Measurements from ENCODE around the gene RHOJ. TPM values are rescaled to one million over a fixed set of nuclear protein-coding genes. Genes with fewer than 3 reads are reported as not detected.
"Not testable (repeated sequence)": the region's sequence is repeated elsewhere in the genome, so short reads cannot be mapped to it uniquely, and the experiment has no call there.

Gene RHOJ
- total RNA-seq, 1 donor from 2014 or later: 13.5 TPM

DNA sequence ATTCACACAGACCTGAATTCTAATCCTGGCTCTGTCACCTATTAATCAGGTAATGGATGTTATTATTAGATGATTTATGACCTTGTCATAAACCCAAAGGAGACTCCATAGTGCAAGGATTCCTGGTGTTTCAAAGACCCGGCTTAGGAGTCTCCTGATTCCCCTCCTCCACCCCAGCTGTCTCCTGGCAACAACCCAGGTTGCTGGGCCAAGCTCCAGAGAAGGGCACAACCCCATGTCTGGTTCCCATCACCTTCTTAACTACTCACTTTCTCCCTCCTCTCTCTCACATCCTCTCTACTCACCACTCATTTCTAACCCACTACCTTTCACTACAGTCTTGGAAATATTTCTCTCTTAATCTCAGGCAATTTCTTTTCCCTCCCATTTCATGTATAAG, 41.6 kb downstream of the RHOJ start:
- peak; percentile 23 for ATAC-seq (ENCODE audit: poor library complexity)
- intact Hi-C loops (cut with DNase I): no loop called here
- DNase-seq: no peak

DNA sequence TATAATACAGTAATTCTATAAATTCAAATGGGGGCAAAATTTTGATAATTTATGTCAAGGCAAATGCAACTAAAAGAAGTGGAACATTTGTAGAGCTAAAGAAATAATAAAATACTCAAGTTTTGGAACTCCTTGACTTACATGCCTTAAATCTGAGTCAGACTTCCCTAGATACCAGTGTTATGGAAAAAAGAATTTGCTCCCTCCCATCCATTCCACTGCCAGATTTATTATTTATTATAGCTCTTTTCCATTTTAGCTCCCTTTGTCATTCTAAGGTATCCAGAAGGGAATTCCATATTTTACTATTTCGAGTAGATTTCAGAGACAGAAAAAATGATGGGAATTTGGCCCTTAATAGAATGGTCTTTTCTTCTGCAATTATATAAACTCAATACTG, 44.0 kb downstream of the RHOJ start:
- DNase-seq (no peak), ATAC-seq (ENCODE audit: poor library complexity) (peak; percentile 48)
- intact Hi-C loops (cut with DNase I): no loop called here

DNA sequence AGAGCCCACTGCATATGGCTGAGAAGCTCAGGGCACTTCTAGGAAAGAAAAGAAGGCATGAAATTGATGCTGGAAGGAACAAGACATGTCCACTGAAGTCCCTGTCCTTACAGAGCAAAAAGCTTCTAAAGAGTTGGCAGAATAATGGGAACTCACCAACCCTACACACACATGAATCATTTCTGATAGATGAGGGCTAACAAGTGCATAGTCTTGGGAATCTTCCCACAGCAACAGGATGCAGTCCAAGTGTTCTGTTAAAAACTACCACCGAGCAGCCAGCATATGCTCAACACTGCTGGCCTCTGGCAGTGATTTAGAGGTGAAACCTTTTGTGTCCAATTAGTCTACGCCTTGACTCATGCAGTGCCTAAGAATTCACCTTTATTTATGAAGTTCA, 44.8 kb downstream of the RHOJ start:
- DNase-seq (no peak), ATAC-seq (ENCODE audit: poor library complexity) (peak; percentile 76)
- intact Hi-C loops (cut with DNase I): no loop called here

DNA sequence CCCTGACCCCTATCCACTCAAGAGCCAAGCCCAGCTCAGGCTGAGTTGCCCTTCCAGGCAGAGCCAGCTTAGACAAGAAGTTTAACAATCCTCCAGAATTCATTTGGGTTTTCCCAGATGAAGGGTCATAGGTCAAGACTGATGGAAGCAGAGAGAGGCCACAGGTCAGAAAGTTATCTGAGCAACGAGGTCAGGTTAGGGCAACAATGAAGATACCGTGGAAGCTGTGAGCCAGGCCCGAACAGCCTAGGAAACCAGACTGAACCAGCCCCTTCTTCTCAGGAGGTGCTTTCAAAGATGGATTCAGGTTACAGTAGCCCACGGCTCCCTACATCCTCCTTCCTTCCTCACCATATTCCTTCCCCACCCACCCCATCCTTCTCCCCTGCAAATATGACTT, 53.1 kb downstream of the RHOJ start:
- no peak for DNase-seq
- no peak for ATAC-seq (ENCODE audit: poor library complexity)
- intact Hi-C loops (cut with DNase I): no loop called here

DNA sequence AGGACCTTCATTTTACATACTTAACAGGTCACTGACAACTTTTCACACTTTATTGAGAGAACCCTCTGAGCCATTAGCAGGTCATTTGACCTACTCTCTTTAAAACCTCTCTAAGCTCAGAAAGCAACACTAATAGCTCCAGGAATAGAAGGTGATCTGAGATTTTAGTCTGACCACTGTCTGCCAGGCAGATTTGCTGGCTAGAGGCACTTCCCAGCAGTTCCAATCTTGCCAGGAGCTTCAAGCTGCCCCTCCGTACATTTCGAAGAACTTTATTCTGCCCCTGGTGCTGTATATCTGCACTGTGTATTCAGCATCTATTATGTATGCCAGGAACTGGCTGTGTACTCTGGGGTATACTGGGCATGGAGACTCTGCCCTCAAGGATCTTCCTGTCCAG, 58.2 kb downstream of the RHOJ start:
- no peak for ATAC-seq (ENCODE audit: poor library complexity)
- intact Hi-C loops (cut with DNase I): no loop called here

DNA sequence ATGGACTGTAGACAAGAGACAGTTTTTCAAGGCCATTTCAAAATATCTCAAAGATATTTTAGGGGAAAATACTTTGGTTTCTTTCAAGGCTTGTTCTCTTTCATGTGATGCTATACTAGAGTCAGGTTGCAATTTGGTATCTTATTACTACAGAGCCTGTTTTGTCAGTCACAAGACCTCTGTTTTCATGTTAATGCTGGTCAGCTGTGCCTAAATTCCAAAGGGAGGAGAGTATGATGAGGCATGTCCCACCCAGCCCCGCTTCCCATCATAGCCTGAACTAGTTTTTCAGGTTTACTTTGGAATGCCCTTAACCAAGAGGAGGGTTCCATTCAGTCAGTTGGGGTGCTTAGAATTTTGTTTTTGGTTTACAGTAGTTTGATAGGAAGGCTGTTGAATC, 61.9 kb downstream of the RHOJ start:
- intact Hi-C loops (cut with DNase I): no loop called here
- no peak for DNase-seq
- ATAC-seq (ENCODE audit: poor library complexity): no peak

More for the DNA sequence above, 58.2 kb downstream of the RHOJ start:
- DNase-seq: no peak

DNA sequence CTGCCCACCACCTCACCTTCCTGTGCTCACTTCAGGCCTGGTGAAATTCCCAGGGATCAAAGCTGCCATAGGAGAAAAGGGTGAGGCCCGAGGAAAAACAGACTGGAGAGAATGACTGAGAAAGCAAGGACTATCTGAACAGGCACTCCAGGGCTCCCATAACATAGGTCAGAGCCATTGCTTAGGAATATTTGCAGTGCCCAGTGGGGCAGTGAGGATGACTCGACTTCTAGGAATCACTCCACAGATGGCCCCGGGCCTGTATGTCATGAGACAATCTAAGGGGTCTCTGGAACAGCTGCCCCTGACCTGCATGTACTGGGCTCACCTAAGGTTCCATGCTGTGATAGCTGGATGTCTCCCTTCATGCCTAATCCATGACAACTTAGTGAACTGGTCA, 62.9 kb downstream of the RHOJ start:
- no peak for DNase-seq
- intact Hi-C loops (cut with DNase I): no loop called here
- no peak for ATAC-seq (ENCODE audit: poor library complexity)

DNA sequence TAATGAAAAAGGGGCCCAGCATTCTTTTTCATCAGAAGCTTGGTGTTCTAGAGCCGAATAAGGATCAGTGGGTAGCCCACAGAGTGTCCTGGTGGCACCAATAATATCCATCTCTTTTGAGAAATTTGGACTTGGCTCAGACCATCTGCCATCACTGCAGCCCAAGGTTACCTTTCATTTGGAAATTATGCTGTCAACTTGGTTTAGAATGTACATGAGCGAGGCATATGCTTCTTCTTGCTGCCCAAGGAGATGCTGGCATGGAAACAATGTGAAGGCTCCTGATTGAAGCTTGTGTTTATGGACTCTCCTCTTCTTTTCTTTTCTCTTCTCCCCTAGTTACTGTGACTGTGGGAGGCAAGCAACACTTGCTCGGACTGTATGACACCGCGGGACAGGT, 64.5 kb downstream of the RHOJ start:
- DNase-seq (no peak), ATAC-seq (ENCODE audit: poor library complexity) (no peak)
- intact Hi-C loops (cut with DNase I): no loop called here

DNA sequence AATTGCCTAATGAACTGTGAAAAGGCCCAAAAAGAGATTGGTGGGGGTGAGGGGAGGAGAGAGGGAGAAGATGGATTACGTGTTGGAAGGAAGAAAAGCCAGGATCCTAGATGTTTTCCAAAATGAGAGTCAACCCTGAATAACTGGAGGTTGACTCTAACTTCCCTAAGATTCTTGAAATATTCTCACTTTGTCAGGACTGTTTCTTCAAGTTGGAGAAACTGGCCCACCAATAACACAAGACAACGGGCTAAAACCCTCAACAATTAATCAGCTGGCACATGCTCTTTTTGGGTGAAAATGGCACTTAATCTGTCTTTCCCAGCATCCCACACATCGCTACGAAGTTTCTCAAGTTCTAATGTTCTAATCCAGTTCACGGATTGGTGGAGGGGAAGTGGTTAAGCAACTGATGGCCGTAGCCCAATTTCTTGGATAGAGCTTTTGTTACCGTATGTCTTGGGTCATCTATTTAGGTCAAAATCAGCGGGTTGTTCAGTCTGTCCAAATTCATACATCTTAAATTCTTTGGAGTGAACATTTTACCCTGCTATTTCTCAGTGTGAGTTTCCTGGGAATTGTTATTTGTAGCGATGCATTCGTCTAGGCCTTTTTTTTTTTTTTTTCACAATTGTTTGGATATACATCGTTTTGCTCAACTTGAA, 65.5 kb downstream of the RHOJ start:
- ATAC-seq (ENCODE audit: poor library complexity) (no peak), DNase-seq (no peak)
- intact Hi-C loops (cut with DNase I): loop anchor here (10.0 kb wide), 1 partner anchor 1105 kb away; no protein-coding TSS in a partner anchor

DNA sequence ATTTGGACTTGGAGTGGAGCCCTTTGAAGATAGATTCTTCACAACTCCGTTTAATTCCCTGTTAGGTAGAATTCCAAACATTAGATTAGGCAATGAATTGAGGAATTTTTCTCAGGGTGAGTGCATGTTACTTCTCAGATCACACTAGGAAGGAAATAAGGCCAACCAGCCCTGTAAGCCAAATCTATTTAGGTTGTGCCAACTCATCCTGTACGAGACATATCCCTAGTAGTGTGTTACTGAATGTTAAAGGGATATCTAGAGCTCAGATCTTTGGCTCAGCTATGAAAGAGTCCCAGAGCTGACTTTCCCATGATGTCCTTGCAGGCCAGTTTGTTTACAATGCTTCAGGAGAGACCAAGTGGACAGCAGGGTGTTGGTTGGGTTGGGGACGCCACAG, 68.9 kb downstream of the RHOJ start:
- no peak for DNase-seq
- peak; percentile 7 for ATAC-seq (ENCODE audit: poor library complexity)
- intact Hi-C loops (cut with DNase I): loop anchor here (10.0 kb wide), 1 partner anchor 1108 kb away; no protein-coding TSS in a partner anchor

DNA sequence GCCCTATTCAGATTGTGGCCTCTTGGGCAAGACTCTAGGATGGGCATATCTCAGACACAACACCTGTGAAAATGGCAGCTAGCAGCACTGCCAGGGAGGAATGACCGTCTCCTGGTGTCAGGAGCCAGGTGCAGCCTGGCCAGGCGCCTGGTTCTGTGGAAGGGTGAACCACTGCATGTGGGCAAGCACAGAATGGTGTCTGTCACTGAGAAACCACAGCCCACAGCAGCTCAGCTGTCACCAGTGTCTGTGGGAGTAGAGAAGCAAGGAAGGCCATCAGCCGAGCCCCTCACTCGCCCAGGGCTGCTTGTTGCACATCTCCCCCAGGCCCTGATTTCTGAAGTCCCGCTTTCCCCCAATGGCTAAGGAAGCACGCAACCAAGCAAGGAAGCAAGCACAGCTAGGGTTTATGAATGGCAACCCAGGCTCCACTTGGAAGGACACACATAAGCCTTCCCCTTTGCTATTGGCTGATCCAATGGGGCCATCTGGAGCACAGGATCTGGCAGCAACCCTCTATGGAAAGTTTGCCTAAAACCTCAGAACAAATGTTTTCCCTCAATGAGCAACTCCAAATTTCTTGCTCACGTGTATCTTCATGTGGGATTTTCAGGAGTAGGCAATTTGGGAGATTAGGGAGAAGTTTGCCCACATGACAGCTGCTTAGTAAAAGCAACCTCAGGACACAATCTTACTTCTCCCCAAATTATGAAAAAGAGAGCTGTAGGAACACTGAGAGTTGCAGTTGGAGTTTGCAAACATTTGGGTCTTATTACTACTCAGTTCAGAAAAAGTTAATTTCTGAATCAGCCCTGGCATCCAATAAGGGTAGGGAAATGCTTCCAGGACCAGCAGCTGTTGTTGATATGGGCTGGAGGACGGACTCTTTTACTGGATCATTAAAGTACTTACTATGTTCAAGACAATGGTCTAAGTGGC, 69.7 kb downstream of the RHOJ start:
- intact Hi-C loops (cut with DNase I): loop anchor here (10.0 kb wide), 1 partner anchor 1109 kb away; no protein-coding TSS in a partner anchor
- ATAC-seq (ENCODE audit: poor library complexity) (peak; percentile 87), DNase-seq (peak; percentile 44)

DNA sequence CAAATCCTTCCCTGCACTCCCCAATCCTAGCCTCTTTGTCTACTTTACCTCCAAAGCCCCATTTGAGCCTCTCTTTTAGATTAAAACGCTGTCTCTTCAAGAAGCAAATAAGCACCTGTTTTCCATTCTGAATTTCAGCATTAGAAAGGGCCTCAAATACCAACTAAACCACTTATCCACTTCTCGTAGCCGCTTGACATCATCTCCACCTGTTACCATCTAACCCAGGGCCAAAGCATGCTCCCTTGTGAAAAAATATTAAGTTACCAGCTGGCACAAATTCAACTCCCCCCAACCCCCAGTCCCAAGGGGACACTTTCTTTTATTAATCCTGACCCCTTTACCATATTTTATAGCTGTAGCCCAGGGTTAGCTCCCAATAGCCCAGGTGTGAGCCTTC, 71.4 kb downstream of the RHOJ start:
- DNase-seq (no peak), ATAC-seq (ENCODE audit: poor library complexity) (no peak)
- intact Hi-C loops (cut with DNase I): loop anchor here (1.0 to 10.0 kb wide), 2 partner anchors 101 to 1111 kb away; no protein-coding TSS in a partner anchor

DNA sequence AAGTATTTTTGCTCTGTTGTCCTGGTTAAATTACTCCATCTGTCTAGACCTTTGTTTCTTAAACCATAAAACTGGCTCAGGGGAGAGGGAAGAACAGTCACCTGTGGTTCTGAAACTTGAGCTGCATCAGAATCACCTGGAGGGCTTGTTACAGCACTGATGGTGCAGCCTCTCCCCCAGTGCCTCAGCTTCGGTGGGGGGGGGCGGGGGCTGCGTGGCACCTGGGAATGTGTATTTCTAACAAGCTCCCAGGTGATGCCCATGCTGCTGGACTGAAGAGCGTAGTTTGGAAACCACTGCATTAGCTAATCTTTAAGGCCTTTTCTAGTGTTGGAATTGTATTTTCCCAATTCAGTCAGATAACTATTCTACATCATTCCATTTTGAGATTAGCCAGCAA, 71.8 kb downstream of the RHOJ start:
- DNase-seq: no peak
- no peak for ATAC-seq (ENCODE audit: poor library complexity)
- intact Hi-C loops (cut with DNase I): loop anchor here (1.0 to 10.0 kb wide), 2 partner anchors 102 to 1111 kb away; no protein-coding TSS in a partner anchor

DNA sequence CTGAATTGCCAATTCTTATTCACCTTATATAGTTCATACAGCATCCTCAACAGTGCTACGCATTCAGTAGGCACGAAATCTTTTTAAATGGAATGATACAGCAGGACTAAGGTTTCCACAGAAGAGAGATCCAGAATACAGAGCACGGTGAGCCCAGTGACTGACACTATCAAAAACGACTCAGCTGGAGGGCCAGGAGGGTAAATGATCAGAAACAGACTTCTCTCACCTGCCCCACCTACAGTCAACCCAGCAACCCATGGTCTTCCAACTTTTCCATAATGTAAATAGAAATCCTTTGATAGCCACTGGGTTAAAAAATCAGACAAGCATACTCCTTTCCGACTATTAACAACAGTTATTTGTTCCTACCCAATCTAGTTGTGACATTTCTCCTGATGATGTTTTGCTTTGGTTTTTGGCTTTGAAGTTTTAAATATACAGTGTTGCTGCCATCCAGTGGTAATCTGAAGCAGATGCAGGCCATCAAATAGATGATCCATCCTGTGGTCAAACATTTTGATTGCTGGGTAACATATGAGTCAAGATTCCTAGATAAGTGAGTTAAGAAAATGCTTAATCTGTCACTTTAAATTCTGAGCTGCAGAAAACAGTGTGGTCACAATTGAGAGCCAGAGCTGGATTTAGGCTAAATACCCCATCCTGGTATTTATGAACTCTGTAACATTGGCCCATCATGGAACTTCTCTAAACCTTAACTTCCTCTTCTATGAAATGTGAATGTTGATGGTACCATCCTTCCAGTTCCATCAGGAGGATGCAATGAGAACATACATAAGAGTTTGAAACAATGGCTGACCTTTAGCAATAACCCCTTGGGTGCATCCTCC, 72.5 kb downstream of the RHOJ start:
- intact Hi-C loops (cut with DNase I): loop anchor here (1.0 to 10.0 kb wide), 2 partner anchors 102 to 1112 kb away; no protein-coding TSS in a partner anchor
- peak; percentile 51 for ATAC-seq (ENCODE audit: poor library complexity)
- no peak for DNase-seq

DNA sequence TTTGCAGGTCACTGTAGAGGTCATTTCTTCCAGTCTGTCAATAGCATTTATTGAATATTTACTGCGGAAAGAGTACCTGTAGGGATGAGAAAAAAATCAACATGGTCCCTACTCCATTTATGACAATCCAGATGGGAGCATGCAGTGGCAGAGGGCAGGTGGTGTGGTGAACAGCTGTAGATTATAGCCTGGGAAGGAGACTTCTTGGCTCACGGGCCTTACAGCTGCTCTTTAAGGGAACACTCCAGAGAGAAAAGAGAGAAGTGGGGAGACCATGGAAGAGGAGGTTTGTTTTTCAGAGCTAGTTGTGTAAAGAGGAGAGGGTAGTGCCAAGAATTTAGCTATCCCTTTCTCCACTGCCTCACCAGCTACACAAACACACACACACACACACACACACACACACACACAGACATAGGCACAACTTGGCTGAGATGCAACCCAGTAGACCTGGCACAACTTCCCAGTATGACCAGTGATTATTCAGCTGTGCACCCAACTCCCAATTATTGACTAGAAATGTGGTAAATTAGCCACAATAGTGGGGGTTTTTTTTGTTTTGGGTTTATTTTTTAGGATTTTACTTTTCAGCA, 73.4 kb downstream of the RHOJ start:
- no peak for ATAC-seq (ENCODE audit: poor library complexity)
- no peak for DNase-seq
- intact Hi-C loops (cut with DNase I): loop anchor here (10.0 kb wide), 1 partner anchor 1113 kb away; no protein-coding TSS in a partner anchor

DNA sequence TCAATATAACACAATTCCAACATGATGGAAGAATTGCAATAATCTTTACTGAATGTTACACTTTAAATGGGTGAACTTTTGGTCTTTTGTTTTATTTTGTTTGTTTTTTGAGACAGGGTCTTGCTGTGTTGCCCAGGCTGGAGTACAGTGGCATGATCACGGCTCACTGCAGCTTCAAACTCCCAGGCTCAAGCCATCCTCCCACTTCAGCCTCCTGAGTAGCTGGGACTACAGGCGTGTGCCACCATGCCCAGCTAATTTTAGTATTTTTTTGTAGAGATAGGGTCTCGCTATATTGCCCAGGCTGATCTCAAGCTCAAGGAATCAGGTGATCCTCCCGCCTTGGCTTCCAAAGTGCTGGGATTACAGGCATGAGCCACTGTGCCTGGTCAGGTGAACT, 75.7 kb downstream of the RHOJ start:
- not testable (repeated sequence) for ATAC-seq (ENCODE audit: poor library complexity); DNase-seq
- intact Hi-C loops (cut with DNase I): loop anchor here (10.0 kb wide), 1 partner anchor 1115 kb away; no protein-coding TSS in a partner anchor

DNA sequence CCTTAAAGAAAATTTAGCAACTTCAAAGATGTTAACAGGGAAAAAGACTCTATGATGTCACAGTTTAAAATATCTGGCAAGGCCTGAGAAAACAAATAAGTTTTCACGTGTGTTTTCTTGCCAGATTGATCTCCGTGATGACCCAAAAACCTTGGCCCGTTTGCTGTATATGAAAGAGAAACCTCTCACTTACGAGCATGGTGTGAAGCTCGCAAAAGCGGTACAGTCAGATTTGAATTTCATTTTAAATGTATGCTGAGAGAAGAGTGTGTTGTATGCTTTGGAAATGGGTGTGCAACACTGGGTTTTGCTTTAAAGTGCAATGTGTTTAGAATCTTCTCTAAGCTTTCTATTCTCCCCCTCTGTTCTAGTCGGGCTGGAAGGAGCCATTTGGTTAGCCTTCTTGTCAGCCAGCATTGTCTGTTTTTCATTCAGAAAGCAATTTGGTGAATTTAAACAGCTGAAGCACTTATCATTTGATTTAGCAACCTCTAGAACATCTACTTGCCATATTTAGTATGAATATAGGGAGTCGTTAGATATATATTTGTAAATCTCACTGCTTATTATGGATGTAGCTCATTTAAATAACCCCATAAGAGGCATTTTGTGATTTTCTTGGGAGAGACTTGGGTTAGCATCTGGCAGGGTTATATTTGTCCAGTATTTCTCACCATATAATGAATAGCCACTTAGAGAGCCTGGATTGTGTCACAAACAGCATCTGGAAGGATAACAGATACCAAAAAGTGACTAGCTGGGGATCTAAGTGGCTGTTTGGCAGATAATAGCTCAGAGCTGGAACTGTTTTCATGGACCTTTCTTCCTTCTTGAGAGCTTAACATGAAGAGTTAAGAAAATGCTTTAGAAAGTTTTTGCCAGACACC, 79.0 kb downstream of the RHOJ start:
- ATAC-seq (ENCODE audit: poor library complexity) (peak; percentile 43), DNase-seq (no peak)
- intact Hi-C loops (cut with DNase I): no loop called here

All from Right ventricle myocardium superior (tissue), 1 donor.